Uterus (tissue), 2 donors: Measurements from ENCODE around the gene NDUFB10.

ENCODE experiments used
- CTCF ChIP-seq, 4 experiments: fragments of 200-600 bp in 2 of 4; fragments of 450-650 bp in 2 of 4; sonication (generic) in 2 of 4; IDR thresholded peaks; one replicate each; pipeline ENCODE4 v1.5.1; 2016 to 2019; ENCODE audit warnings: antibody characterized with exemption in 4 of 4, mild to moderate bottlenecking in 2 of 4, moderate library complexity in 1 of 4
- POLR2A ChIP-seq, 2 donors: fragments of 450-650 bp; IDR thresholded peaks; one replicate each; pipeline ENCODE4 v1.6.1; 2016; ENCODE audit warnings: antibody characterized with exemption in 2 of 2, mild to moderate bottlenecking in 1 of 2, moderate library complexity in 1 of 2

- TF ChIP-seq CTCF (IDR thresholded peaks at IDR 0.05) (no peak), POLR2A (IDR thresholded peaks at IDR 0.05) (no peak)
Observed at GRCh38 chr16:1911467-1912214, 47.7 kb upstream of the NDUFB10 start.
